Stromal cell of bone marrow (primary cell): ENCODE data around the gene SLC66A1.
"Not testable (repeated sequence)": the region's sequence is repeated elsewhere in the genome, so short reads cannot be mapped to it uniquely, and the experiment has no call there.

Experiments
- DNase-seq: peaks from one replicate; pipeline ENCODE4 v3.0.0-alpha.2; 2012; ENCODE audit warnings: low read depth

Gene SLC66A1, protein sequence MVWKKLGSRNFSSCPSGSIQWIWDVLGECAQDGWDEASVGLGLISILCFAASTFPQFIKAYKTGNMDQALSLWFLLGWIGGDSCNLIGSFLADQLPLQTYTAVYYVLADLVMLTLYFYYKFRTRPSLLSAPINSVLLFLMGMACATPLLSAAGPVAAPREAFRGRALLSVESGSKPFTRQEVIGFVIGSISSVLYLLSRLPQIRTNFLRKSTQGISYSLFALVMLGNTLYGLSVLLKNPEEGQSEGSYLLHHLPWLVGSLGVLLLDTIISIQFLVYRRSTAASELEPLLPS

DNA sequence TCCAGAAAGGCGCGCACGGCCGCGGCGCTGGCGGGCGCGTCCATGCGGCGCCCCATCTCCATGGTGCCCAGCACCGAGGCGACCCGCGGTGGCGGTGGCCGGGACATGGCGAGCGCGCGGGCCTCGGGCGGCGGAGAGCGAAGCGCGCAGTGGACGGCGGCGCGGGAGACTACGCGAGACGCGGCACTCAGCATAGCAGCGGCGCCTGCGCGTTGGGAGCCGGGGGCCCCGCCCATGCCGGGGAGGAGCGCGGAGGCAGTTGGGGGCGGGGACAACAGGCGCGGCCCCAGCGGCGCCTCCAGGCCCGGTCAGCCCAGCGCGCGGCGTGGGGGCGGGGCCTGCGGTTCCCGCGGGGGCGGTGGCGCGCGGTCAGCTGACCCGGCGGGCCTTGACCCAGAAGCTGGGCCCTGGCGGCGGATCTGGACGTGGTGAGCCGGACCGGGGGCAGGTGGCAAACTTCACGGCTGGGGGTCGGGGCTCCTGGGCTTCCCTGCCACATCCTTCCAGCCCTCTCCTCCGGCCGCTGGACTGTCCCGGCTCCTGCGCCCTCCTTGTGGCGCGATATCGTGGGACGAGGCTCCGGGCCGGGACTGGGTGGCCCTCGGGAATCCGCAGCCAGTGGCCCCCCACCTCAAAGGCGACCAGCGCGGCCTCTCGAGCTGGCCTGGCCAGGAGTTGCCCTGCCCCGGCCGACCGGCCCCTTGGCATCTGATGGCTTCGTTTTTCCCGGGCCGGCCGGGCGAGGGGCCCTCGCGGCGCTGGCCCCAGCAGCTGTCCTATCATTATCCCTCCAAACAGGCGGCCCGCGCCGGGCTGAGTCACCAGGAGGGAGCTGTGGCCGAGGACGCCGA is at the start of gene SLC66A1, which contains the start of gene AKR7A2:
TSS of gene SLC66A1 (plus strand) at position 396 of the 851 bp plus-strand sequence. CDS start 5,352 bp downstream, outside the sequence.
TSS of gene AKR7A2 (minus strand) at position 214 of the 851 bp plus-strand sequence. CDS start at position 194, 20 bp downstream.
- DNase-seq, result peak; percentile 87

- no peak for DNase-seq
Observed at GRCh38 chr1:19262744-19263143, 49.4 kb upstream of the SLC66A1 start.

DNA sequence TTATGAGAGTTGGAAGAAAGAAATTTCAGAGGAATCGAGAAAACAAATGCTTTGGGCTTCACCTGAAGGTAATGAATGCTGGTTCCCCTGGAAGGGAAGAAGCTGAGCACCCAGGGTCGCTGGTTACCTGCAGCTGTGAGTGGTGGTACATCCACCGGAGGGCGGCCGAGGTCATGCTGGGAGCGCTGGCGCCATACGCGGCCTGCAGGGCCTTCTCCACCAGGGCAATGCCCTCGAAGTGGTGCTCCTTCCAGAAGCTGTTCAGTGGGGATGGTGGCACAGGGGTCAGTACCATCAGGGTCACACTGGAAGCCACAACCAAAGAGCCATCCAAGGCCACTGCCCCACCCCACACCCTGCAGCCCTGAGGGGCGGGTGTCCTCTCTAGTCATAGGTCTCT is 43.7 kb upstream of the SLC66A1 start:
- no peak for DNase-seq

DNA sequence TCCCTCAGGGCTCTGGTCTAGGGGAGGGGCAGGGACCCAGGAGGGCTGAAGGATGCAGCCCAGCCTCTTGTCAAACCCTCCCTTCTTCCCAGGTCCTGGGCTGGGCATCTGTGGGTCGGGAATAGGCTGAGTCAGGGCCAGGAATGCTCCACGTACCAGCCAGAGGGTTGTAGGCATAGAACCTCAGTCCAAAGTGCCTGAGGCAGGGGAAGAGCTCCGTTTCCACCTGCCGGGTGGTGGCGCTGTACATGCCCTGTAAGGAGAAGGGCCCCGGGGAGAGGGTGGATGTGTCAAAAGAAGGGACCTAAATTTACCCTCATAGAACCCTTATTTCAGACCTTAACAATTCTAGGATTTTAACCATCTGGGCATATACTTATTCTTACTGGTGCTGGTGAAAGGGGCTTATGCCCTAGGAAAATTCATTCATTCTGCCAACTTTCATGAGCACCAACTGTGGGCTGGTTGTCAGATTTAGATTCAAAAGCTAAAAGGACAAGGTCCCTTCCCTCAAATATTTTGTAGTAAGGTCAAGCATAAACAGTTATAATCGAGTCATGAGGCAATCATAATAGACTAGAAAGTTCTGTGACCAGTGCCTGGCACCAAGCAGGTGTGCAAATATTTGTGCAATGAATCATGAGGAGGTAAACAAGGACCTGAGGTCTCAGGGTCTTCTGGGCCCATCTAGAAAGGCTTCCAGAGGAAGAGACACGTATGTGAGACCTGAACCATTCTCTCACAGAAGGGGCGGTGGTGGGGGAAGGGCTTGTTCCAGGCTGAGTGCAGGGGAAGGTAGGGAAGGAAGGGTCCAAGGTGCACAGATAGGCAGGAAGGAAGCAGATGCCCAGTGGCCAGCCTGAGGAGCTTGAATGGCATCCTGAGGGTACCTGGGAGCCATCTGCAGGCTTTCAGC is 42.4 kb upstream of the SLC66A1 start:
- DNase-seq, result not testable (repeated sequence)

GRCh38 chr1:19270343-19270730 is 41.8 kb upstream of the SLC66A1 start:
- DNase-seq, result not testable (repeated sequence)

DNA sequence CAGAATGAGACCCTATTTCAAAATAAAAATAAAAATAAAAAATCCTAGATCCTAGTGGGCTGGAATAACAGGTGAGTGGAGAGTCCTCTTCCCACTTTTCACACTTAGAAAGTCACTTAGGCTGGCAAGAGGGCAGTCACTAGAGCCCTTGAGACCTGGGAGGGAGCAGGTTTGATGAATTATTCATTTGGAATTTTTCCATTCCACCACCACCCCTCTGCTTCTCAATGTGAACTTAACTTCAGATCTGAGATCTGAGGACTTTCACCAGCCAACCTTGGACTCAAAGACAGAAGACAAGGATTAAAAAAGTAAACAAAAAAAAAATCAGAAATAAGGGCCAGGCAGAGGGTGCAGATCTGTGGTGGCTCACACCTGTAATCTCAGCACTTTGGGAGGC is 40.1 kb upstream of the SLC66A1 start:
- DNase-seq, result no peak

DNA sequence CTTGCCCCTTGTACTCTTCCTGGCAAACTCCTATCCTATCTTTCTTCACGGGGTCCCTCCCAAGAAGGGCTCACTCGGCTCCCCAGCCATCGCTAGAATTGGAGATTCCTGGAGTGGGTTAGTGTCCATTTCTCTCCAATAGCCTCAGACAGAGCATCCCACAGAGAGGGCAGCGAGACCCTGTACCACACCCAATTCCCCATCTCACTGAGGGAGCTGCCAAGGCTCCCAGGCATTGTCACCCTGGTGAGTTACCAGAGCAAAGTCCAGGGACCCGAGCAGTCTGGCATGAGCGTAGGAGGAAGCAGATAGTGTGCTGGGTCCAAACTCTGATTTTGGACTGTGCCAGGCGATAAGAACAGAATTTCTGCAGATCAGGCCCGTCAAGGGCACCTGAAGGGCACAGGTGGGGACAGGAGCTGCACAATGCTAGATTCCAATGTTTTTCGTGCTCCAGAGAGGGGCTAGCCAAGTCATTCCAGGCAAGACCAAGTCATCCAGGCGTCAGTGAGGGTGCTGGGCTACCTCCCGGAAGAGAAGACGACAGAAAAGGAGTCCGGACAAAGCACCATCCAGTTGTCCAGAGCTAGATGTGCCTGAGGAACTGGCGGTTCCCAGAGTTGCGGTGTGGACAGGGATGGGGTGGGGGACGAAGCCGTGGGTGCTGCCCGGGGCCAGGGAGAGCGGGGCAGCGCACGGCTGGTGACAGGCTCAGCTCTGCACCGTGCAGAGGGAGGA is 38.9 kb upstream of the SLC66A1 start:
- DNase-seq, result no peak

DNA sequence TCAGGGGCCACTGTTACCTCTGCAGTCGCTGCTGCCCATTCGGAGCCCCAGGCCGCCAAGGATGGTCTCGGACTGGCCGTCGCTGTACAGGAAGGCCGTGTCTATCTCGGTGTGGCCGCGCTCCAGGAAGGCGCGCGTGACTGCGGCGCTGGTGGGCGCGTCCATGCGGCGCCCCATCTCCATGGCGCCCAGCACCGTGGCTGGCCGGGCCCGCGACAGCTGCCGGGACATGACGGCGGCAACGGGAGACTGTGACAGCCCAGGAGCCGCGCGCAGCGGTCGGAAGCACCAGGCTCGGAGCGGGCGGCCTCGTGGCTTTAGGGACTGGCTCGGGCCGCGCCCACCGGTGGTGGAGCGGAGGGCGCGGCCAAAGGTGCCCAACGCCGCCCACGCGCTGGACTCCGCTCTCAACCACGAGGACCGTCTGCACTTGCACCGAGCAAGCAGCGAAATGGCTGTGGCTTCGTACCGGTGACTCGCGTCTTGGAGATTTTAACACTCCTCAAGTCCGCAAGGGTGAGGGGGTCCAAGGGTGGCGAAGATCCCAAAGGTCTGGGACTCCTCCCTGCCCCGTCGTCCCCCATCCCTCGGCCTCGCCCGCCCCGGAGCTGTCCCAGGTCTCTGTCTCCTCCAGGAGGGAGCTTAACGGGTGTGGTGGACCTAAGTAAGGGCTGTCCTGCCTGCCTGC is 38.1 kb upstream of the SLC66A1 start:
- DNase-seq, result not testable (repeated sequence)

GRCh38 chr1:19274636-19275035 is 37.5 kb upstream of the SLC66A1 start:
- no peak for DNase-seq

- DNase-seq, result no peak
Observed at GRCh38 chr1:19283891-19284290, 28.2 kb upstream of the SLC66A1 start.

- DNase-seq, result no peak
Observed at GRCh38 chr1:19284881-19285280, 27.2 kb upstream of the SLC66A1 start.

GRCh38 chr1:19285366-19285765 is 26.8 kb upstream of the SLC66A1 start:
- not testable (repeated sequence) for DNase-seq

DNA sequence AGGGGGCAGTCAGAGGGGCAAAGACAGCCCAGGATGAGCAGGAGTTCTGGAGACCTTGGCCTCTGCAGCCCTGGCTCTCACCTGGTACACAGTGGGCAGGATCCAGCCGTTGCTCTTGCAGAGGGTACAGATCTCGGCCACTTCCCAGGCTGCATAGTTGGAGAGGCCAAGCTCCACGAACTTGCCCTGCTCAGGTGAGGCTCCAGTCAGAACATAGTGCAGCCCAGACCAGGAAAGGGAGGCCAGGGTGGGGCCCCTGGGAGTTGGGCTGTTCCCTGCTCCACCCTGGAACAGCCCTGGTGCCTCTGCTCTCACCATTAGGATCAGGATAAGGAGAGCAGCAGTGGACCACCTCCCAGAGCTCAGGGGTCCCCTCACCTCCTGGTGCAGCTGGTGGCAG is 26.3 kb upstream of the SLC66A1 start:
- not testable (repeated sequence) for DNase-seq

GRCh38 chr1:19287436-19288185 is 24.5 kb upstream of the SLC66A1 start:
- DNase-seq, result no peak

GRCh38 chr1:19288324-19289241 is 23.5 kb upstream of the SLC66A1 start, which contains the start of gene AKR7A3:
TSS of gene AKR7A3 (minus strand) at chr1:19288770. CDS start at chr1:19288709, 61 bp downstream.
- not testable (repeated sequence) for DNase-seq

DNA sequence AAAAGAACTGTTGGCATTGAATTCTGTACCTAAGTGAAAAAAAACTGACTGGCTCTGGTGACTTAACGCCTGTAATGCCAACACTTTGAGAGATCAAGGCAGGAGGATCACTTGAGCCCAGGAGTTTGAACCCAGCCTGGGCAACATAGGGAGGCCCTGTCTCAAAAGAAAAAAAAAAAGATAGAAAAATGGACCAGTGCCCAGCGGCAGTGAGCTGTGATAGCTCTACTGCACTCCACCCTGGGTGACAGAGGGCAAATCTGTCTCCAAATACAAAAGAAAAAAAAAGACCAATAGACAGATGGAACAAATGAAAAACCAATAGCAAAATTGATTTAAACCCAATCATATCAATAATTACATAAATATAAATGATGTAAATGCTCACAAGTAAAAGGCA is 22.9 kb upstream of the SLC66A1 start:
- no peak for DNase-seq

DNA sequence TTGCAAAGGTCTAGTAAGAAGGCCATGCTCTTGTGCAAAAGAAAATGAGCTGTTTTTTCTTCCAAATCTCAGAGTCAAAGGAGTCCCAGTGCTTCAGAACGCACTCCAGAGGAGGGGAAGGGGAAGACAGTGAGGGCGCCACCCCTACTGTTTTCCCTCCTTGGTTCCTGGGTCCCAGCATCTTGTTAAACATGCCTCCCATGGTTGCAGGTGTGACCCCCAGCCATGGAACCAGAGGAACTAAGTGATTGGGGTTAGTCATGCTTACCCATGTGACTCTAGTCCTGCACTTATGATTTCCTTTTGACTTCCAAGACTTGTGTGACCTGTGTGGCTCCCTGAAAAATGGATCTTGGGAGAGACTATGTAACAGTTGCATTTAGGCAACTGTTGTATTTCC is 17.5 kb upstream of the SLC66A1 start:
- no peak for DNase-seq

GRCh38 chr1:19300211-19300610 is 11.9 kb upstream of the SLC66A1 start:
- no peak for DNase-seq

DNA sequence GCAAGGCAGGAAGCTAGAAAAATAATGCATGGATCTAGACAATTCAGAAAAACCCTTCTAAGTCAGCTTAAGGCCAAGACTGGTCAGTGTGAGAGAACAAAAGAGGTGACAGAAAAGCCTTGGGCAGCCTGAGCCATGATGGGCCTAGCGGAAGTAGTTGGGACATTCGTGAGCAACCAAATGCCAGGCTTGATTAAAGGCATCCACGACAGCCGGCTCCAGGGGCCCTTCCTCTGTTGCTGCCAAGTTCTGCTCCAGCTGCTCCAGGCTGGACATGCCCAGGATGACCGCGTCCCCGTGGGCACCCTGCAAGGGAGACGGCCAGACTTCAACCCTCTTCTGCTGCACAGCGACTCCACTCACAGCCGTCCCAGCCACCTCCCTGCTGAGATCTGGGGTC is 8.0 kb upstream of the SLC66A1 start:
- not testable (repeated sequence) for DNase-seq
